GM19463 (cell line): Measurements from ENCODE around the gene FSTL4.

Source experiments
- ATAC-seq: cut with Tn5 transposase; IDR thresholded peaks from one replicate; pipeline ENCODE4 v1.9.1; 2021; ENCODE audit warnings: mild to moderate bottlenecking, moderate library complexity; ENCODE audit not compliant: unreplicated experiment

FSTL4 gene

GRCh38 chr5:133356396-133356983, 255.9 kb downstream of the FSTL4 start:
- no peak for ATAC-seq

GRCh38 chr5:133354323-133355185, 257.8 kb downstream of the FSTL4 start:
- ATAC-seq = no peak

GRCh38 chr5:133353741-133354140, 258.6 kb downstream of the FSTL4 start:
- no peak for ATAC-seq

- no peak for ATAC-seq
Measured at GRCh38 chr5:133348406-133348805, 263.9 kb downstream of the FSTL4 start.

GRCh38 chr5:133347039-133347438, 265.3 kb downstream of the FSTL4 start:
- no peak for ATAC-seq

- ATAC-seq = no peak
Measured at GRCh38 chr5:133344266-133344665, 268.1 kb downstream of the FSTL4 start.

- ATAC-seq = no peak
Measured at GRCh38 chr5:133343196-133343595, 269.1 kb downstream of the FSTL4 start.

GRCh38 chr5:133341915-133342710, 270.2 kb downstream of the FSTL4 start:
- ATAC-seq = no peak

GRCh38 chr5:133341296-133341695, 271.0 kb downstream of the FSTL4 start:
- ATAC-seq = no peak

GRCh38 chr5:133340822-133341221, 271.5 kb downstream of the FSTL4 start:
- no peak for ATAC-seq

- ATAC-seq = no peak
Measured at GRCh38 chr5:133340002-133340755, 272.2 kb downstream of the FSTL4 start.

- ATAC-seq = no peak
Measured at GRCh38 chr5:133338504-133339355, 273.6 kb downstream of the FSTL4 start.

- ATAC-seq = no peak
Measured at GRCh38 chr5:133337795-133338445, 274.4 kb downstream of the FSTL4 start.

GRCh38 chr5:133336969-133337410, 275.4 kb downstream of the FSTL4 start:
- no peak for ATAC-seq

- no peak for ATAC-seq
Measured at GRCh38 chr5:133336121-133336968, 276.0 kb downstream of the FSTL4 start.

- ATAC-seq = no peak
Measured at GRCh38 chr5:133334796-133335639, 277.3 kb downstream of the FSTL4 start.

GRCh38 chr5:133333326-133334150, 278.8 kb downstream of the FSTL4 start:
- ATAC-seq = no peak
